GM12873 (cell line): ENCODE results near the gene PLEKHG5.

ENCODE experiments used
- TF ChIP-seq, protein P1 (sequence below): IDR thresholded peaks from 2 replicates; pipeline ENCODE4 v1.5.1; 2012; ENCODE audit warnings: low read depth, mild to moderate bottlenecking, moderate library complexity, low read length, control low read depth; ENCODE audit not compliant: insufficient read depth; ENCODE audit errors: missing control alignments

The PLEKHG5 gene

DNA sequence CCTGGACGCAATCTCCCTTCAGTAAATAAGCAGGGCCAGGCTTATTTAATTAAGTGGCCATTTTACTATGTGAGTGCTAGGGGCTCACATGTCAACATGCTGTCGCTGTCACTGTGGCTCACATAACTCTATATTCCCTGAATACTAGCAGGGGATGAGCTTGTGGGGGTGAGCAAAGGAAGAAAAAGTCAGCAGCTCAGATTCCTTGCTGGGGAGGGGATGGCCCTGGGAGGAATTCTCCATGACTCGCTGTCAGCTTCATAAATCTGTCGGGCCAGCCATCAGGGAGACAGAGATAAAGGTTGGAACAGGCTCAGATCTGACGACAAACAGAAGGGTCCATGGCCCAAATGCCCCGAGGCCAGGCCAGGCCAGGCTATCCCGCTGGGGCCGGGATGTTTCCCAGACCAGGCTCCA is 26.0 kb upstream of the PLEKHG5 start:
- TF ChIP-seq, protein P1, sequence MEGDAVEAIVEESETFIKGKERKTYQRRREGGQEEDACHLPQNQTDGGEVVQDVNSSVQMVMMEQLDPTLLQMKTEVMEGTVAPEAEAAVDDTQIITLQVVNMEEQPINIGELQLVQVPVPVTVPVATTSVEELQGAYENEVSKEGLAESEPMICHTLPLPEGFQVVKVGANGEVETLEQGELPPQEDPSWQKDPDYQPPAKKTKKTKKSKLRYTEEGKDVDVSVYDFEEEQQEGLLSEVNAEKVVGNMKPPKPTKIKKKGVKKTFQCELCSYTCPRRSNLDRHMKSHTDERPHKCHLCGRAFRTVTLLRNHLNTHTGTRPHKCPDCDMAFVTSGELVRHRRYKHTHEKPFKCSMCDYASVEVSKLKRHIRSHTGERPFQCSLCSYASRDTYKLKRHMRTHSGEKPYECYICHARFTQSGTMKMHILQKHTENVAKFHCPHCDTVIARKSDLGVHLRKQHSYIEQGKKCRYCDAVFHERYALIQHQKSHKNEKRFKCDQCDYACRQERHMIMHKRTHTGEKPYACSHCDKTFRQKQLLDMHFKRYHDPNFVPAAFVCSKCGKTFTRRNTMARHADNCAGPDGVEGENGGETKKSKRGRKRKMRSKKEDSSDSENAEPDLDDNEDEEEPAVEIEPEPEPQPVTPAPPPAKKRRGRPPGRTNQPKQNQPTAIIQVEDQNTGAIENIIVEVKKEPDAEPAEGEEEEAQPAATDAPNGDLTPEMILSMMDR, result no peak

DNA sequence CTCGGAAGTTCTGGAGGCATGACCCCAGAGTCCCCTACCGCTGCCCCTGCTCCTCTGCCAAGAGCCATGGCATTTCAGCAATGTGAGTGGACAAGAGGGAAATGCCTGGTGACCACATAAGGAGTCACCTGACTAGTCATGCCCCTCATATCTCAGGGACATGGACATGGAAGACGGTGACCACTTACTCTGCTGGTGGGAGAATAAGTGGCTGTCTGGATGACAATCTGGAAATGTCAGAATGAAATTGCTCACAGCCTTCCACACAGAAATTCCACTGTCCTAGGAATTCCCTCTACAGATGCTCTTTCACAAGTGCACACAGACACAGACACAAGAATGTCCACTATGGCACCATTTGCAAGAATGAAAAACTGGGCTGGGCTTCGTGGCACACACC is 24.3 kb upstream of the PLEKHG5 start:
- TF ChIP-seq, protein P1, result no peak

DNA sequence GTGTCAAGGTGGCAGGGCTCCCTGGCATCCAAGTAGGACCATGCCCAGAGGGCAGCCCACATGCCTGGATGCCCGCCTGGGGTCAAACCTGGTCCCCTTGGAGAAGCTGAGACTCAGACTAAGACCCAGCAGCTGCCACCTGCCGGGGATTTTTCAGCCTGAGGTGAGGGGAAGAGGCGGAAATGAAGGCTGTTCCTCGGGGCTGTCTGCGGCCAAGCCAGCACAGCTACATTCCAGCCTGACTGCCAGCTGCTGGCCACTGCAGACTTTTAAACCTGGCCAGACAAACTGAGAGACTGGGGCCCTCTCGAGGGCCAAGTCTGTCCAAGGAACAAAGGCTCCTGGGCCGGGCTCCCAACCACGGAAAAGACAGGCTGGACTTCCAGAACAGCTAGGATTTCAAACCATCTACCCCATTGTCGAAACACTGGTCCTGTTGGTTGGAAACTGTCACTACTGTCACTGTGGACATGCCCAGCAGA is 21.9 kb upstream of the PLEKHG5 start:
- TF ChIP-seq, protein P1, result no peak

DNA sequence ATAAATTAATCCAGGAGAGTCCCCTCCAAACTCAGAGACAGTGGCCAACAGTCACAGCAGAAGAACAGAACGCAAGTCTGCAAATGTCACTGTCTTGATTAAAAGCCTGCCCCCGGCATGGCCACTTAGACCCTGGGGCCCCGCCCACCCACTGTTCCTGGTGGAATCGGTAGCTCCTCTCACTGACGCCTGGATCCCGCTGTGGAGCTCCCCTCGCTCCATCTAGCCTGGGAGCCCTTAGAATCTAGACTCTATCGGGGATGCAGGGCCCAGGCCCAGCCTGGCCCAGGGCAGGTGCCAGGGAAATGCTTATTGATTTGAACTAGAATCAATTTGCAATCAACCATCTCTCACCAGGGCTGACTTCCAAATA is 21.4 kb upstream of the PLEKHG5 start:
- TF ChIP-seq, protein P1, result no peak

DNA sequence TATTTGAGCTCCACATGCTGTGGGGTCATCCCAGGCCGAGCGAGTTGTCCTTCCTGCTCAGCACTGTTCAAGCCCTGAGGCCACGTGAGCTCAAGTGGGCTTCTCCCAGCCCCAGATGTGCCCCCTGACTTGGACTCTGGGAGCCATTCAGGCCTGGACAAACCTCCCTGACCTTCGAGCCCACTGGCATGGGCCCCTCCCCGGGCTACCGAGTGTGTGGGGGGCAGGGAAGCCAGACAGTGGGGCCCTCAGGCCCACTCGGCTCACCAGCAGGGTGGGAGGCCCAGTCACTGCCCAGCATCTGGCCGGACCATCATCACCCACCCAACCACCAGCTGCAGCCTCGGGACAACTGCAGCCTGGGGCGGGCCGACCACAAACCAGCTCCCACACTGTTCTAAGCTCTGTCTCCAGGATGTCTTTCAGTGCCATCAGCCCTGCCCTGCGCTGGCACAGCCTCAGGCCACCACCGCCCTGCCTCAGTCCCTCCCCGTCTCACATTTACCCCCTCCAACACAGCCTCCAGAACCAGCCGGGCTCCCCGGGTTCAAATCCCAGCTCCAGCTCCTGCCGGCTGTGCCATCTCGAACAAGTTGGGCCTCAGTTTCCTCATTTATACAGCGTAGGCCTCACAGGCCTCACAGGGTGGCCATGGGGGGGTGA is 20.9 kb upstream of the PLEKHG5 start:
- TF ChIP-seq, protein P1, result no peak

DNA sequence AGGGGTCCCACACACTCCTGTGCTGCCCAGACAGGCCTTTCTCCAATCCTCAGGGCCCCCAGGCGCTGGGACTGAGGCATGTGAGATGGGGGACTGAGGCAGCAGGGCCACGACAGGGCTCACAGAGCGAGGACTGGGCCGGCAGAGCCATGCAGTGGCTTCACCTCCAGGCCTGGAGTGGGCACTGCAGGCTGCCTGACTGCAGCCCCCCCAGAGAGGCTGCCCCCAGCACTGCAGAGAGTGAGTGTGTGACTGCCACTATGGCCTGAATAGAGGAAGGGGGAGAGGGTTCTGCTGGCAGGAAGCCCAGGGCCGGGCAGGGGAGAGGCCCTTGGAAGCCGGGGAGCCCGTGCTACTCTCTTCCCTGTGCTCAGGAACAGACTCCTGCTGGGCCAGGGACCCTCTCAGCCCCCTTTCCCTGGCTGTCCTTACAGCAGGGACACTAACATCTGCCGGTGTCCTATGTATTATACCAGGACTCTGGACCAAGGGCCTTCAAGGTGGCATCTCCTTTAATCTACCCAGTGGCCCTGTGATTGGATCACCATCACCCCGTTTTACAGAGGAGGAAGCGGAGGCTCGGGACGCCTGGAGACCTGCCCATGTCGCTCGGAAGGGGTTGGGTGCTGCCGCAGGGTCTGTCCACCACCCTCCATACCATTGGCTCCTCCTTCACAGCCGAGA is 20.2 kb upstream of the PLEKHG5 start:
- TF ChIP-seq, protein P1, result no peak

DNA sequence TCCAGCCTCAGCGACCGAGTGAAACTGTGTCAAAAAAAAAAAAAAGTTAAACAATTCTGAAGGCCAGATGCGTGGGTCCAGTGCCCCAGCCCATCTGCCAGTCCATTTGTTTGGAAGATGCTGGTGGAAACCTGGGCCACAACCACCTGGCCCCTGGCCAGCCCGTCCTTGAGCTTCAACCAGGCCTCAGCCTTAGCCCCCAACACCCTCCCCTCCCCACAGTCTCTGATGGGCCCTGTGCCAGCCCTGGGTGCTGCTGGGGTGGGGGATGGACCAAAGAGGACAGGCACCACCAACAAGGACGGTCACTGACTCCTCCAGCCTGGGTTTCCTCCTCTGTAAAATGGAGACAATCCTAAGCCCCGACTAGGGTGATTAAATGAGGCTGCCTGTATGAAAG is 19.6 kb upstream of the PLEKHG5 start:
- TF ChIP-seq, protein P1, result no peak
